B cell (primary cell): Measurements from ENCODE around the gene NDST4. TPM values are rescaled to one million over a fixed set of nuclear protein-coding genes. Genes with fewer than 3 reads are reported as not detected.

ENCODE experiments used
- ATAC-seq: fragments of 200-7000 bp; cut with Tn5 transposase; one replicate; pipeline ENCODE4 v1.10.0; 2021; ENCODE audit warnings: low read depth, mild to moderate bottlenecking, moderate number of reproducible peaks, moderate library complexity
- CTCF ChIA-PET: fragments of 350-600 bp; sonication (Branson Sonifier 250); formaldehyde crosslinking; loops from one replicate; lab custom pipeline; 2021; ENCODE audit warnings: antibody characterized with exemption, inconsistent platforms; lab: Charles Lee
- POLR2A ChIA-PET: fragments of 350-600 bp; sonication (Branson Sonifier 250); formaldehyde crosslinking; loops from one replicate; lab custom pipeline; 2021; ENCODE audit warnings: antibody characterized with exemption; lab: Charles Lee
- DNase-seq: peaks from one replicate; pipeline ENCODE4 v3.0.0; 2013
- H2AFZ ChIP-seq: 2 replicates; pipeline ENCODE4 v1.6.1; 2012; ENCODE audit warnings: mild to moderate bottlenecking, low read depth, low read length; ENCODE audit not compliant: insufficient read depth, poor library complexity, severe bottlenecking
- H3K27ac ChIP-seq, 2 donors: 1 replicate in 1 of 2; 2 replicates in 1 of 2; pipeline ENCODE4 v1.5.1; 2012 to 2013; ENCODE audit warnings: low read length in 2 of 2, mild to moderate bottlenecking in 2 of 2, moderate library complexity in 1 of 2
- H3K27me3 ChIP-seq, 4 experiments: fragments of 200-600 bp in 1 of 4; sonication (generic) in 1 of 4; replicated peaks in 1 of 4; 1 replicate in 2 of 4; 2 replicates in 2 of 4; pipeline versions ENCODE4 v1.6.1 to v1.7.0; 2013 to 2016; ENCODE audit warnings: low read length in 3 of 4, mild to moderate bottlenecking in 2 of 4, mixed read lengths in 1 of 4, moderate library complexity in 1 of 4; ENCODE audit not compliant: insufficient read depth in 4 of 4, control insufficient read depth in 3 of 4; ENCODE audit errors: control extremely low read depth in 1 of 4
- H3K36me3 ChIP-seq, 2 experiments: replicated peaks in 1 of 2; 1 replicate in 1 of 2; 2 replicates in 1 of 2; pipeline versions ENCODE4 v1.6.1 to v1.7.1; 2013; ENCODE audit warnings: low read length in 1 of 2; ENCODE audit not compliant: insufficient read depth in 2 of 2, control insufficient read depth in 1 of 2; ENCODE audit errors: control extremely low read depth in 1 of 2, extremely low read depth in 1 of 2
- H3K4me1 ChIP-seq, 2 donors: fragments of 200-600 bp in 1 of 2; sonication (generic) in 1 of 2; 1 replicate in 1 of 2; 2 replicates in 1 of 2; pipeline versions ENCODE4 v1.5.1 to v1.6.1; 2013 to 2017; ENCODE audit warnings: low read length in 2 of 2; ENCODE audit not compliant: control insufficient read depth in 2 of 2, insufficient read depth in 2 of 2
- H3K4me2 ChIP-seq: replicated peaks from 2 replicates; pipeline ENCODE3; 2012; ENCODE audit warnings: mild to moderate bottlenecking, low read depth, low read length; ENCODE audit not compliant: poor library complexity, severe bottlenecking
- H3K4me3 ChIP-seq, 5 experiments: fragments of 200-600 bp in 1 of 5; sonication (generic) in 1 of 5; 1 replicate in 3 of 5; 2 replicates in 2 of 5; pipeline versions ENCODE4 v1.5.1 to v1.7.0; 2011 to 2016; ENCODE audit warnings: low read length in 4 of 5, mild to moderate bottlenecking in 4 of 5, low read depth in 2 of 5, control low read depth in 1 of 5, moderate library complexity in 1 of 5; ENCODE audit not compliant: insufficient read depth in 1 of 5; ENCODE audit errors: control extremely low read depth in 1 of 5, extremely low read depth in 1 of 5
- H3K79me2 ChIP-seq: fragments of 200-600 bp; sonication (generic); one replicate; pipeline ENCODE4 v1.6.0; 2016; ENCODE audit warnings: low read length; ENCODE audit not compliant: control insufficient read depth, insufficient read depth
- H3K9ac ChIP-seq: fragments of 200-600 bp; sonication (generic); 2 replicates; pipeline ENCODE4 v1.6.1; 2017; ENCODE audit warnings: mild to moderate bottlenecking, low read length, moderate library complexity
- H3K9me3 ChIP-seq, 3 donors: one replicate each; pipeline versions ENCODE4 v1.6.1 to v1.7.1; 2013; ENCODE audit warnings: low read length in 2 of 3; ENCODE audit not compliant: control insufficient read depth in 2 of 3, insufficient read depth in 1 of 3; ENCODE audit errors: control extremely low read depth in 1 of 3
- H4K20me1 ChIP-seq: 2 replicates; pipeline ENCODE4 v1.6.0; 2012; ENCODE audit warnings: mild to moderate bottlenecking, low read length; ENCODE audit not compliant: insufficient read depth, control insufficient read depth, poor library complexity, severe bottlenecking
- H3K27ac Mint-ChIP-seq: one replicate; pipeline ENCODE4 v1.8.0; 2021; ENCODE audit warnings: mixed read lengths
- H3K27me3 Mint-ChIP-seq: one replicate; pipeline ENCODE4 v1.8.0; 2021; ENCODE audit warnings: mixed read lengths
- H3K4me1 Mint-ChIP-seq: one replicate; pipeline ENCODE4 v1.8.0; 2021; ENCODE audit warnings: mixed read lengths
- H3K4me3 Mint-ChIP-seq: one replicate; pipeline ENCODE4 v1.8.0; 2021; ENCODE audit warnings: mixed read lengths
- H3K9me3 Mint-ChIP-seq: one replicate; pipeline ENCODE4 v1.8.0; 2022; ENCODE audit warnings: mixed read lengths; ENCODE audit not compliant: insufficient read depth
- CTCF ChIP-seq: fragments of 200-600 bp; IDR thresholded peaks from one replicate; pipeline ENCODE4 v1.8.0; 2022; ENCODE audit warnings: antibody characterized with exemption, mild to moderate bottlenecking
- EZH2 ChIP-seq: IDR thresholded peaks from 2 replicates; pipeline ENCODE4 v1.6.1; 2012; ENCODE audit warnings: borderline replicate concordance, low read depth, mild to moderate bottlenecking, moderate library complexity, low read length; ENCODE audit not compliant: insufficient read depth, poor library complexity, severe bottlenecking
- WGBS: methylation state at CpG from one replicate; pipeline ENCODE4 v1.1.5; 2013; ENCODE audit warnings: missing lambda C conversion rate; ENCODE audit not compliant: insufficient coverage; 5-methylcytosine and 5-hydroxymethylcytosine counted together
- intact Hi-C: fragments of 100-400 bp; cut with micrococcal nuclease; formaldehyde crosslinking; loops from one replicate; pipeline ENCODE4 v1.10.0; 2022
- polyA plus RNA-seq: library from polyadenylated mRNA; depleted of rRNA; stranded (reverse); fragments of >200 nt; gene quantifications from 2 replicates; pipeline ENCODE4 v1.2.3, GENCODE V29; 2012
- total RNA-seq, 2 donors: library from RNA; stranded (reverse); fragments of 120-200 nt in 1 of 2; gene quantifications; 1 replicate in 1 of 2; 2 replicates in 1 of 2; pipeline versions ENCODE4 v1.2.3 to v1.2.4, GENCODE V29; 2013 to 2022

NDST4 gene
- total and polyA plus RNA-seq, 2 donors (not counting 1 experiment from before 2014, with no cell fraction given): not detected

GRCh38 chr4:114815760-114816159 lies 297.7 kb downstream of the NDST4 start:
- H3K4me2 ChIP-seq: no peak overlapping the region
- no peaks in the 10 kb centered on the region for H3K9me3 Mint-ChIP-seq
- no peak overlapping the region for H3K4me3 ChIP-seq
- ChIA-PET POLR2A (no interaction called here), CTCF (no interaction called here)
- intact Hi-C loops: no loop called here
- H4K20me1 ChIP-seq: no peaks in the 10 kb centered on the region
- TF ChIP-seq CTCF (no peak), EZH2 (no peak)
- H3K27me3 ChIP-seq: no peaks in the 10 kb centered on the region
- no peaks in the 10 kb centered on the region for H3K4me1 ChIP-seq
- WGBS: no CpG with 5 or more reads among the region's 1 CpG
- H3K4me3 Mint-ChIP-seq: no peak overlapping the region
- H3K27ac Mint-ChIP-seq: no peak overlapping the region
- H3K4me1 Mint-ChIP-seq: no peaks in the 10 kb centered on the region
- no peak overlapping the region for H2AFZ ChIP-seq
- H3K9ac ChIP-seq: no peak overlapping the region
- no peaks in the 10 kb centered on the region for H3K27me3 Mint-ChIP-seq
- H3K36me3 ChIP-seq: no peaks in the 10 kb centered on the region
- ATAC-seq (no peak), DNase-seq (no peak)
- no peaks in the 10 kb centered on the region for H3K79me2 ChIP-seq
- H3K9me3 ChIP-seq: no peaks in the 10 kb centered on the region
- no peak overlapping the region for H3K27ac ChIP-seq

DNA sequence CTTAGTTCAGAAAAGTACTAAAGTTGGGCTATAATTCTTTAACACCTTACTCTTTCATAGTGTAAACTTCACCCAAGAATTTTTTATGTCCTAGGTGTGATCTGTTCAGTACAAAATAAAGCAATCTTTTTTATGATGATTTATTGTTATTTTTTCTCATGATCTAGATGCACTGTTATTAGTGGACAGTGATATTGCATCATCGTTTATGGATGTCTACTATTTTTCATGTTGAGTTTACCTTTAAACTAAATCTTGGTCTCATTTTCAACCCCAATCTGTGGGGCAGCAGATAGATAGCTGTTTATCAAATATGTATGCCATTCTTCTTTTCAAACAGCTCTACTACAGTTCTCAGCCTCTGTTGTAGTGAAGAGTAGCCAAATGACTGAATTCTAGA lies 299.5 kb downstream of the NDST4 start:
- whole genome bisulfite sequencing: no CpG with 5 or more reads among the region's 1 CpG
- intact Hi-C loops: no loop called here
- Histone ChIP-seq H3K9me3 (no peaks in the 10 kb centered on the region), H3K36me3 (no peaks in the 10 kb centered on the region), H3K27ac (no peak overlapping the region), H3K4me3 (no peak overlapping the region), H3K79me2 (no peaks in the 10 kb centered on the region), H3K4me1 (no peaks in the 10 kb centered on the region), H3K9ac (no peak overlapping the region), H4K20me1 (no peaks in the 10 kb centered on the region), H3K27me3 (no peaks in the 10 kb centered on the region), H2AFZ (no peak overlapping the region), H3K4me2 (no peak overlapping the region)
- ChIA-PET POLR2A (no interaction called here), CTCF (interaction anchor here (0.7 kb wide), 1 partner anchor 11 kb away, joined by 3 read pairs; no protein-coding TSS in a partner anchor)
- H3K9me3 Mint-ChIP-seq: no peaks in the 10 kb centered on the region
- H3K4me1 Mint-ChIP-seq: no peaks in the 10 kb centered on the region
- ATAC-seq: no peak
- TF ChIP-seq CTCF: no peak
- no peak overlapping the region for H3K27ac Mint-ChIP-seq
- H3K27me3 Mint-ChIP-seq: no peaks in the 10 kb centered on the region
- H3K4me3 Mint-ChIP-seq: no peak overlapping the region
- no peak for DNase-seq
